Measurements from ENCODE around the gene SCMH1. TPM values are rescaled to one million over a fixed set of nuclear protein-coding genes. Genes with fewer than 3 reads are reported as not detected.

Gene SCMH1
- total RNA-seq, 6 donors from 2014 or later, result 31.4 to 54.5 (median 36.6) TPM

DNA sequence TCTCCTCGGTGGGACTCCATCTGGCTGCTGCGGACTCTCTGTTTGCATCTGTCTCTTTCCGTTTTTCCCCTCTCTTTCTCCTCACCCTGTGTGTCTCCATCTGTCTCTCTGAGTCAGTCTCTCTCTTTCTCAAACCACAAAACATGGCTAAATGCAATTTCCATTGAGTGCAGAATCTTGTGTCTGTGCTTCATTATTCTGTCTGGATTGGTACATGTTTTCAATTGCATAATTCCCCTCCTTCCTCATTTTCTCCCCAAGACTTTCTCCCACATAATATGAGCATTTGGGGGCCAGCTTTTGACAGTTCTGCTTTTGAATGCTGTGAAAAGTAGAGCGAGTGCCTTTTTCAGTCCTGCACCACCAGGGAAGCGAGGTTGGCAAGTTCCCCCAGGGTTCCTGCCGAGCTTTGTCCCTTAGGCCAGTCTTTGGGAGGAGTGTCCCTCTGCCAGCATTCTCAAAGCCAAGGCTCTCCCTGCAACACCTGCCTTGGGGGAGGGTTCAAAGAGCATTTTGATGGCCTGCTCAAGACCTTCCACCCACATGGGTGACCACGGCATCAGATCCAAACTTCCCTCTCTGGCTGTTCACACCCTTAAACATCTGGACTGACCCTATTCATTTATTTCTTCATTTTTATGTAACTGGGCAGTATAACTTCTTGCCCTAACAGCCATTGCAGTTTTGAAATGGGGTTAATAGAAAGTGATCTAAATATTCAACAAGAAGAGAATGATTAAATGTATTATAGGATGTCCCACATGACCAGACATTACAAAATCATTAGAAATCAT is 32.8 kb upstream of the SCMH1 start:
- Histone ChIP-seq H3K4me1 (peaks cover 0 to 7% (median 2%) of the 10 kb centered on the region in 4 donors), H3K9me3 (no peaks in the 10 kb centered on the region), H3K36me3 (no peaks in the 10 kb centered on the region), H3K27me3 (no peaks in the 10 kb centered on the region), H3K27ac (peak overlapping the region in 2 of 4 donors; percentile 2 to 12), H3K4me3 (no peak overlapping the region)
- TF ChIP-seq POLR2AphosphoS5 (IDR thresholded peaks at IDR 0.05), result no peak
- TF ChIP-seq EP300 (IDR thresholded peaks at IDR 0.05), result no peak
- TF ChIP-seq, protein P1, sequence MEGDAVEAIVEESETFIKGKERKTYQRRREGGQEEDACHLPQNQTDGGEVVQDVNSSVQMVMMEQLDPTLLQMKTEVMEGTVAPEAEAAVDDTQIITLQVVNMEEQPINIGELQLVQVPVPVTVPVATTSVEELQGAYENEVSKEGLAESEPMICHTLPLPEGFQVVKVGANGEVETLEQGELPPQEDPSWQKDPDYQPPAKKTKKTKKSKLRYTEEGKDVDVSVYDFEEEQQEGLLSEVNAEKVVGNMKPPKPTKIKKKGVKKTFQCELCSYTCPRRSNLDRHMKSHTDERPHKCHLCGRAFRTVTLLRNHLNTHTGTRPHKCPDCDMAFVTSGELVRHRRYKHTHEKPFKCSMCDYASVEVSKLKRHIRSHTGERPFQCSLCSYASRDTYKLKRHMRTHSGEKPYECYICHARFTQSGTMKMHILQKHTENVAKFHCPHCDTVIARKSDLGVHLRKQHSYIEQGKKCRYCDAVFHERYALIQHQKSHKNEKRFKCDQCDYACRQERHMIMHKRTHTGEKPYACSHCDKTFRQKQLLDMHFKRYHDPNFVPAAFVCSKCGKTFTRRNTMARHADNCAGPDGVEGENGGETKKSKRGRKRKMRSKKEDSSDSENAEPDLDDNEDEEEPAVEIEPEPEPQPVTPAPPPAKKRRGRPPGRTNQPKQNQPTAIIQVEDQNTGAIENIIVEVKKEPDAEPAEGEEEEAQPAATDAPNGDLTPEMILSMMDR (IDR thresholded peaks at IDR 0.05), result no peak
- no peak for TF ChIP-seq POLR2A (IDR thresholded peaks at IDR 0.05)
- ATAC-seq (ENCODE audit: low FRiP score in 2 of 2), result peak in 1 of 2 donors; percentile 71
- WGBS, 2 donors, result 52 to 74% methylated on average over 6 to 7 of the region's 7 CpGs
- DNase-seq, result peak in 1 of 2 donors; percentile 31

DNA sequence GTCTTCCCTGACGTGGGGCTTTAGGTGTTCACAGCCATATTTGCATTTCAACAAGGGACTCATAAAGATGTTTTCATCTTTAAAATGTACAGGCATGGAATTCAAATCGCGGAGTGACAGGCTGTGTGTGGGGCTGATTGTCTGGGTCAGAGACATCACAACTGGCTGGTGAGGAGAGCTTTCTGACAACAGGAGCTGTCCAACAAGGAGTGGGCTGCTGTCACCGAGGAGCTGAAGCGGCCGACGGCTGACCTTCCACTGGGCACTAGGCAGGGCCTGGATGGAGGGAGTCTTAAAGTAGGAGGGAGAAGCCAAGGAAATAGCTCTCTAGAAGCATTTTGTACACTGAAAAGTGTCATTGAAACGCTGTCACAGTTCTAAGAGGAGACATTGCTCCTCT is 30.5 kb upstream of the SCMH1 start:
- no peak for ATAC-seq (ENCODE audit: low FRiP score in 2 of 2)

DNA sequence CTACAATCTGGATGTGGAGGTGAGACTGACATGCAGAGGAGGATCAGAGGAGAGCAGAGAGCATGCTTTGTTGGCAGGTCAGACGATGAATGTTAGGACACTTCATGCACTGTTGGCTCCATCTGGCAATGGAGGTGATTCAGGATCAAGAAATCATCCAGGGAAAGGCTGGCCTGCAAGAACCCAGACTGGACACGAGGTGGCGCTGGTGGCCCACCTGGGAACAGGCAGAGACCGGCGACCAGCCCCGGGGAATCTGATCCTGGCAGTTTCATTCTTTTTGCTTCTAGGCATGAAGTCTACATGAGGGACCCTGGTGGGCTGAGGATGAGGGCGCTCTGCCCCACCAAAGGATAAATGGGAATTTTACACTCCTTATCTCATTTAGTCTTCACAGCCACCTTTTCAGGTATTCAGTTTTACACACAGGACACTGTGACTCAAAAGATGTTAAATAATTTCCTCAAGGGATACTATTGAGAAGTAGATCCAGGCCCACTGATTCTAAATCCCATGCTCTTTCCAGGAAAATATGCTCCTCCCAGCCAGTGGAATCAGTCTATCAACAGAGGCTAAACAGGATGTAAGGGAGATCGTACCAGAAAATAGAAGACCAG is 26.2 kb upstream of the SCMH1 start:
- Histone ChIP-seq H3K4me1 (peaks cover 0 to 6% (median 0%) of the 10 kb centered on the region in 4 donors), H3K9me3 (no peaks in the 10 kb centered on the region), H3K36me3 (no peaks in the 10 kb centered on the region), H3K27ac (no peak overlapping the region), H3K4me3 (no peak overlapping the region), H3K27me3 (no peaks in the 10 kb centered on the region)
- TF ChIP-seq EP300 (IDR thresholded peaks at IDR 0.05) (no peak), POLR2AphosphoS5 (IDR thresholded peaks at IDR 0.05) (no peak), POLR2A (IDR thresholded peaks at IDR 0.05) (no peak)
- TF ChIP-seq, protein P1 (IDR thresholded peaks at IDR 0.05), result peak; percentile 92 to 97 (median 96)
- DNase-seq (peak; percentile 83 to 85), ATAC-seq (ENCODE audit: low FRiP score in 2 of 2) (peak; percentile 69 to 93)
- 11 to 19% methylated on average over 6 to 8 of the region's 8 CpGs for WGBS, 2 donors

More for the DNA sequence above, 30.5 kb upstream of the SCMH1 start:
- Histone ChIP-seq H3K4me3 (no peak overlapping the region), H3K4me1 (peaks cover 0 to 6% (median 2%) of the 10 kb centered on the region in 4 donors), H3K27me3 (no peaks in the 10 kb centered on the region), H3K36me3 (no peaks in the 10 kb centered on the region), H3K27ac (no peak overlapping the region), H3K9me3 (no peaks in the 10 kb centered on the region)
- DNase-seq, result no peak
- no peak for TF ChIP-seq POLR2AphosphoS5 (IDR thresholded peaks at IDR 0.05)
- WGBS, 2 donors, result 82 to 88% methylated on average over 8 of the region's 8 CpGs

DNA sequence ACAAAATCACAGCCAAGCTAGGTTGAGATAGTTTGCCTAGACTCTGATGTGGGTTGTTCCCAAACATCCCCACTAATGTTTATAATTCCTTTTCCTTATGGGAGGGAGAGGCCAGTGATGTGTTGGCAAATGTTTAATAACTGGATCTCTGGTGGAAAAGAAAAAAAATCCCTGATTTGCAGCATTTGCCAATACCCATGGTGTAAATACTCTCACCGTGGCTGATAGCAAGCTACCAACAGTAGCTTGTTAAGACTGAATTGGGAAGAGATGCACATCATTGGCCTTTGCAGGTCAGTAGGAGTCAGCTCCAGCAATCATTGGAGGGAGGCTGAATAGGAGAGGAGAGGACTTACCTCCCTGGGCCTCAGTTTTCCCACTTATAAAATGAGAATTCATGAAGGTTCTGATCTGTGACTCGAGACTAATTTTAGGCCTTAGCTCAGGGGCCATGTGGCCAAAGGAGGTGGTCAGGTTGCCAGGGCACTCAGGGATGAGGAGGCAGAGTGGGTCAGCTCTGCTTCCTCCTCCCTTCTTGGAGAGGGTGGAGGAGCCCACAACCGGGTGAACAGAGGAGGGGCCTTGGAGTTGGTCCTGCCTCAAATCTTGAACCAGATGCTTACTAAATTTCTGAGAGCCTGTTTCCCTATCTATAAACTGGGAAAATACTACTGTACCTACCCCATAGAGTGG is 20.0 kb upstream of the SCMH1 start:
- Histone ChIP-seq H3K27me3 (no peaks in the 10 kb centered on the region), H3K4me1 (no peaks in the 10 kb centered on the region), H3K4me3 (no peak overlapping the region), H3K36me3 (no peaks in the 10 kb centered on the region), H3K27ac (no peak overlapping the region), H3K9me3 (no peaks in the 10 kb centered on the region)
- WGBS, 2 donors, result 78 to 79% methylated on average over 1 to 3 of the region's 3 CpGs
- no peak for ATAC-seq (ENCODE audit: low FRiP score in 2 of 2)
- TF ChIP-seq EP300 (IDR thresholded peaks at IDR 0.05), result no peak
- no peak for TF ChIP-seq POLR2AphosphoS5 (IDR thresholded peaks at IDR 0.05)
- TF ChIP-seq, protein P1 (IDR thresholded peaks at IDR 0.05), result no peak
- no peak for TF ChIP-seq POLR2A (IDR thresholded peaks at IDR 0.05)
- DNase-seq, result no peak

DNA sequence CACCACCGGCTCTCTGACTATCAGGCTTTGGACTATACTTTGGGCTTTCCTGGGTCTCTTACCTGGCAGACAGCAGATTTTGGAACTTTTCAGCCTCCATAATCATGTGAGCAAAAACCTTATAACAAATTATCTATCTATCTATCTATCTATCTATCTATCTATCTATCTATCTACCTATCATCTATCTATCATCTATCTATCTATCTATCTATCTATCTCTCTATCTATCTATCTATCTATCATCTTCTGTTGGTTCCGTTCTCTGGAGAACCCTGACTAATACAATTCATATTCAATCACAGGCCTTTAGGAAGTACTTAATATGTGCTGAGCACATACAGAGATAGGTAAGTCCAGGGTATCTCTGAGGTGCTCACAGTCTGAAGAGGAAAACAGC is 18.7 kb upstream of the SCMH1 start:
- WGBS, 2 donors, result 93 to 97% methylated on average over 2 of the region's 2 CpGs

More for the DNA sequence above, 18.7 kb upstream of the SCMH1 start:
- H3K4me1 ChIP-seq, result no peaks in the 10 kb centered on the region
- DNase-seq, result no peak
- H3K9me3 ChIP-seq, result no peaks in the 10 kb centered on the region
- H3K27ac ChIP-seq, result no peak overlapping the region
- H3K4me3 ChIP-seq, result no peak overlapping the region
- H3K36me3 ChIP-seq, result no peaks in the 10 kb centered on the region
- no peak for TF ChIP-seq EP300 (IDR thresholded peaks at IDR 0.05)
- no peak for TF ChIP-seq POLR2AphosphoS5 (IDR thresholded peaks at IDR 0.05)
- TF ChIP-seq, protein P1 (IDR thresholded peaks at IDR 0.05), result no peak
- TF ChIP-seq POLR2A (IDR thresholded peaks at IDR 0.05), result no peak
- no peaks in the 10 kb centered on the region for H3K27me3 ChIP-seq
- no peak for ATAC-seq (ENCODE audit: low FRiP score in 2 of 2)

All from upper lobe of left lung (tissue), 6 donors.